Spleen (tissue), 7 donors: ENCODE data around the gene FOXP1.

ENCODE experiments used
- CTCF ChIP-seq, 11 experiments: fragments of 200-600 bp in 7 of 11; fragments of 450-650 bp in 4 of 11; sonication (generic) in 4 of 11; IDR thresholded peaks in 8 of 11; conservative IDR thresholded peaks in 3 of 11; 1 replicate in 7 of 11; 2 replicates in 4 of 11; pipeline versions ENCODE4 v1.4.0 to v1.8.0; 2016 to 2021; ENCODE audit warnings: antibody characterized with exemption in 11 of 11, inconsistent platforms in 4 of 11, mild to moderate bottlenecking in 1 of 11
- POLR2A ChIP-seq, 3 donors: fragments of 450-650 bp; IDR thresholded peaks; one replicate each; pipeline ENCODE4 v1.5.1; 2017; ENCODE audit warnings: antibody characterized with exemption in 3 of 3, mild to moderate bottlenecking in 1 of 3
- POLR2AphosphoS5 ChIP-seq, 3 donors: sonication (generic); formaldehyde crosslinking; IDR thresholded peaks; one replicate each; pipeline ENCODE4 v1.5.1; 2017; ENCODE audit warnings: antibody characterized with exemption in 3 of 3
- donor health status: DM: no; HTN: no; CAD: no; lungs with moderate emphysema.
- donor health status: DM: no; HTN: no; CAD: no.
- donor health status: DM: no; HTN: no; CAD: no.

GRCh38 chr3:71339049-71339448, 244.5 kb downstream of the FOXP1 start:
- TF ChIP-seq CTCF (IDR thresholded peaks at IDR 0.05 in 8 of 11, conservative IDR thresholded peaks at IDR 0.05 in 3 of 11): no peak
- TF ChIP-seq POLR2AphosphoS5 (IDR thresholded peaks at IDR 0.05): no peak
- no peak for TF ChIP-seq POLR2A (IDR thresholded peaks at IDR 0.05)
